ENCODE measurements around the gene ZNF765. TPM values are rescaled to one million over a fixed set of nuclear protein-coding genes. Genes with fewer than 3 reads are reported as not detected.

The ZNF765 gene
- total and polyA plus RNA-seq, 9 of the 15 experiments (the other 6 are each of a cell fraction or from before 2014, with no cell fraction given) = 5.4 to 17.5 (median 9.6) TPM

- TF ChIP-seq RBM14 (IDR thresholded peaks at IDR 0.05; ENCODE audit: borderline replicate concordance, insufficient read depth, low read depth, low read length) (no peak), SIRT6 (IDR thresholded peaks at IDR 0.05; ENCODE audit: low read depth, low read length) (no peak), FIP1L1 (IDR thresholded peaks at IDR 0.05; ENCODE audit: low read depth, low read length, poor library complexity, severe bottlenecking) (no peak), BHLHE40 (IDR thresholded peaks at IDR 0.05; ENCODE audit: low read length) (peak; percentile 50; the same call in 1 of the 2 replicates), IRF9 (tag; IDR thresholded peaks at IDR 0.05) (no peak), JUNB (CRISPR knock-in tag; conservative IDR thresholded peaks at IDR 0.05) (no peak), GABPB2 (CRISPR knock-in tag; conservative IDR thresholded peaks at IDR 0.05) (no peak), KAT8 (IDR thresholded peaks at IDR 0.05; ENCODE audit: low read depth) (no peak), CBX8 (IDR thresholded peaks at IDR 0.05; ENCODE audit: borderline replicate concordance, extremely low read depth, low read depth, low read length, poor library complexity, severe bottlenecking) (no peak), SMAD4 (CRISPR knock-in tag; conservative IDR thresholded peaks at IDR 0.05) (no peak), TEAD4 (IDR thresholded peaks at IDR 0.05; ENCODE audit: low read length) (no peak), TEAD4 (CRISPR knock-in tag; IDR thresholded peaks at IDR 0.05; ENCODE audit: borderline replicate concordance) (no peak), E2F6 (IDR thresholded peaks at IDR 0.05; ENCODE audit: borderline replicate concordance in 1 of 2, extremely low read depth in 1 of 2, insufficient read depth in 1 of 2, insufficient read length in 1 of 2, low read depth in 1 of 2, low read length in 1 of 2, poor library complexity in 1 of 2, severe bottlenecking in 1 of 2) (peak in 1 of 2 experiments; percentile 43), SRSF3 (IDR thresholded peaks at IDR 0.05; ENCODE audit: insufficient read depth, low read length) (no peak), ZNF395 (CRISPR knock-in tag; IDR thresholded peaks at IDR 0.05) (no peak), HINFP (tag; conservative IDR thresholded peaks at IDR 0.05; ENCODE audit: low read depth) (no peak), CXXC5 (CRISPR knock-in tag; IDR thresholded peaks at IDR 0.05) (peak; percentile 66; the same call in 1 of the 2 replicates), NCOA6 (IDR thresholded peaks at IDR 0.05) (no peak), WHSC1 (IDR thresholded peaks at IDR 0.05; ENCODE audit: low read length) (no peak), MCM2 (IDR thresholded peaks at IDR 0.05; ENCODE audit: low read depth) (no peak)
- TF ChIP-seq, protein P1, sequence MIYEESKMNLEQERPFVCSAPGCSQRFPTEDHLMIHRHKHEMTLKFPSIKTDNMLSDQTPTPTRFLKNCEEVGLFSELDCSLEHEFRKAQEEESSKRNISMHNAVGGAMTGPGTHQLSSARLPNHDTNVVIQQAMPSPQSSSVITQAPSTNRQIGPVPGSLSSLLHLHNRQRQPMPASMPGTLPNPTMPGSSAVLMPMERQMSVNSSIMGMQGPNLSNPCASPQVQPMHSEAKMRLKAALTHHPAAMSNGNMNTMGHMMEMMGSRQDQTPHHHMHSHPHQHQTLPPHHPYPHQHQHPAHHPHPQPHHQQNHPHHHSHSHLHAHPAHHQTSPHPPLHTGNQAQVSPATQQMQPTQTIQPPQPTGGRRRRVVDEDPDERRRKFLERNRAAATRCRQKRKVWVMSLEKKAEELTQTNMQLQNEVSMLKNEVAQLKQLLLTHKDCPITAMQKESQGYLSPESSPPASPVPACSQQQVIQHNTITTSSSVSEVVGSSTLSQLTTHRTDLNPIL (CRISPR knock-in tag; IDR thresholded peaks at IDR 0.05) = no peak
Observed at GRCh38 chr19:53431399-53432087, 36.6 kb downstream of the ZNF765 start, which contains the start of gene ZNF761 (continued).
